NCI-H226 (cell line): ENCODE data around the gene MEGF8.
A peak's percentile ranks its signal among the peaks of the same experiment; 100 is the strongest.

Experiments used
- DNase-seq: peaks from one replicate; pipeline ENCODE4 v3.0.0-alpha.2; 2015

The MEGF8 gene

GRCh38 chr19:42360787-42361544, 35.5 kb downstream of the MEGF8 start:
- no peak for DNase-seq

DNA sequence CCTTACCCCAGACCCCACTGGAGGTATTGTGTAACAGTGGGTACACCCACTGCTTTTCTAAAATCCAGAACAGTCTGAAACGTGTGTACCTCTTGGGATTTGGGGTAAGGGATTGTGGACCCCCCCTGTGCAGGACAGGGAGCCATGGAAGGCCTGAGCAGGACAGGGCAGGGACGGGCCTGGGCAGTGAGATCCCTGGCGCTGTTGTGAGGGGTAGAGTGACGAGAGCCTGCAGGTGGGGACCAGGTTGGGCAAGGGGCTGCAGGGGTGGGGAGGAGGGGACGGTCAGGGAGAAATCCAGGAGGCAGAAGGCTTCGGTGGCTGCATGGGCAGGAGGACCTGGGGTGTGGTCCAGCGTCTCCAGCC, 36.1 kb downstream of the MEGF8 start:
- no peak for DNase-seq

DNA sequence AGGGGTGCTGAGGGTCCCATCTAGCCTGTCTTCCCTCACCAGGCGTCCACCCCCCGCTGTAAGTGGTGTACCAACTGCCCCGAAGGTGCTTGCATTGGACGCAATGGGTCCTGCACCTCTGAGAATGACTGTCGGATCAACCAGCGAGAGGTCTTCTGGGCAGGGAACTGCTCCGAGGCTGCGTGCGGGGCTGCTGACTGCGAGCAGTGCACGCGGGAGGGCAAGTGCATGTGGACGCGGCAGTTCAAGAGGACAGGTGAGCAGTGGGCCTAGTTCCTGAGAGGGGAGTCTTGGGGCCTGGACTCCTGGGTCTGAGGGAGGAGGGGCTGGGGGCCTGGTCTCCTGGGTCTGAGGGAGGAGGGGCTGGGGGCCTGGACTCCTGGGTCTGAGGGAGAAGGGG, 36.9 kb downstream of the MEGF8 start:
- DNase-seq = no peak

DNA sequence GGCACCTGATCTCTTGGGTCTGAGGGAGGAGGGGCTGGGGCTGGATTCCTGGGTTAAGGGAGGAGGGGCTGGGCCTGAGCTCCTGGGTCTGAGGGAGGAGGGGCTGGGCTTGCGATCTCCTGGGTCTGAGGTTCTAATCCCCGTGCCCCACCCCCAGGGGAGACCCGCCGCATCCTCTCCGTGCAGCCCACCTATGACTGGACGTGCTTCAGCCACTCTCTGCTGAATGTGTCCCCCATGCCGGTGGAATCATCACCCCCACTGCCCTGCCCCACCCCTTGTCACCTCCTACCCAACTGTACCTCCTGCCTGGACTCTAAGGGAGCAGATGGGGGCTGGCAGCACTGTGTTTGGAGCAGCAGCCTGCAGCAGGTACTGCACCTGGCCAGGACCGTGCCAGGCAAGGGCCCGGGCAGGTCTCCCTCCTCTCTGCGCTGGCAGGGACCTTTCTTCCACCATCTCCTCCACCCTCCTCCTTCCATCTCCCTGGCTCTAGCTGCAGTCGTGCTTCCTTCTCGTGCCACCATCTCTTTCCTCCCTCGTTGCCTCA, 37.5 kb downstream of the MEGF8 start:
- no peak for DNase-seq

- DNase-seq = no peak
Measured at GRCh38 chr19:42363614-42364346, 38.3 kb downstream of the MEGF8 start.

DNA sequence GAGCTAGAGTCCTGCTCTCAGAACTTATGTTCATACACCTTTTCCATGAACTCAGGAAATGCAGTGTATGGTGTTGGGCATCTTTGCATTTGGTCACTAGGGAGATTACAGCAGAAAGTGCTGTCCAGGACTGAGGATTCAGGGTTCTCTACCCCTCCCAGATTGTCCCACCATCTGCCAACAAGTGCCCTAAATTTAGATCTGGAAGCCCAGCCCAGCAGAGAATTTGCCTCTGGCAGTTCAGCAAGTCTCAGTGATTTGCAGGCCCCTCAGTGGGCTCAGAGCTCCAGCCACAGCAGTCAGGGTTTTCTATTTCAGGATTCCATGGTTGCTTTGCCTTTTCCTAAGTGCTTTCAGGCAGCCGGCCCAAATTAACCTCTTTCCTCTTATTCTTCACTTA, 41.2 kb downstream of the MEGF8 start:
- no peak for DNase-seq

DNA sequence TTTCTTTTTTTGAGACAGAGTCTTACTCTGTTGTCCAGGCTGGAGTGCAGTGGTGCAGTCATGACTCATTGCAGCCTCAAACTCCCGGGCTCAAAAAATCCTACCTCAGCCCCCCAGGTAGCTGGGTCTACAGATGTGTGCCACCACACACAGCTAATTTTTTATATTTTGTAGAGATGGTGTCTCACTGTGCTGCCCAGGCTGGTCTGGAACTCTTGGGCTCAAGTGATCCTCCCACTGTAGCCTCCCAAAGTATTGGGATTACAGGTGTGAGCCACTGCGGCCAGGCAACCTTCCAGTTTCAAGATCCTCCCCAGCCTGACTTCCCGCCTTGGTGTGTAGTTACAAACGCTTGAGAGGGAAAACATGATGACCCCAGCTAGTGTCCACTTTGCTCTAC, 42.5 kb downstream of the MEGF8 start:
- no peak for DNase-seq

- no peak for DNase-seq
Measured at GRCh38 chr19:42368360-42368759, 42.9 kb downstream of the MEGF8 start.

GRCh38 chr19:42368765-42369164, 43.3 kb downstream of the MEGF8 start:
- no peak for DNase-seq

DNA sequence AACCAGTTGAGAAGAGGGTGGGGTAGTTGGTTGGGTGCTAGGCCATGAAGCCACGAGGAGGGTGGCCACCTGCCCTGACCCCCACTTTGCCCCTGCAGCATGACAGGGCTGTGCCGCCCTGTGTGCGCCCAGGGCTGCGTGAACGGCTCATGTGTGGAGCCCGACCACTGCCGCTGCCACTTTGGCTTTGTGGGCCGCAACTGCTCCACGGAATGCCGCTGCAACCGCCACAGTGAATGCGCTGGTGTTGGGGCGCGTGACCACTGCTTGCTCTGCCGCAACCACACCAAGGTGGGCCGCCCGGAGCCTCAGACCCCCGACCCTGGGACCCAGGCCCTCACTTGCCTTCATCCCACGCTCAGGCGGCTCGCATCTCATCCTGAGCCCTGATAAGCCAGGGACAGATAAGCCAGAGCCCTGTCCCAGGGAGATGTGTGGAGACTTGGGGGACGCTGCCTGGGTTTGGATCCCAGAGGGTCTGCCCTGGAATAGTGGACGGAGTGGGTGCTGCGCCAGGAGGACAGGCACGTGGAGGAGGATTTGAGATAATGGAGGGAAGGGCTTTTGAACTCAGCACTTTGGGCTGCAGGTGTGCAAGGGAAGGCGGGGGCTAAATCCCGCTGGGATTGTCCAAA, 44.1 kb downstream of the MEGF8 start:
- no peak for DNase-seq

GRCh38 chr19:42370068-42370520, 44.7 kb downstream of the MEGF8 start:
- DNase-seq = no peak

- DNase-seq = no peak
Measured at GRCh38 chr19:42370626-42371175, 45.3 kb downstream of the MEGF8 start.

- DNase-seq = no peak
Measured at GRCh38 chr19:42374826-42375376, 49.5 kb downstream of the MEGF8 start.

- no peak for DNase-seq
Measured at GRCh38 chr19:42375415-42376176, 50.2 kb downstream of the MEGF8 start.

- DNase-seq = no peak
Measured at GRCh38 chr19:42376177-42376555, 50.7 kb downstream of the MEGF8 start.

DNA sequence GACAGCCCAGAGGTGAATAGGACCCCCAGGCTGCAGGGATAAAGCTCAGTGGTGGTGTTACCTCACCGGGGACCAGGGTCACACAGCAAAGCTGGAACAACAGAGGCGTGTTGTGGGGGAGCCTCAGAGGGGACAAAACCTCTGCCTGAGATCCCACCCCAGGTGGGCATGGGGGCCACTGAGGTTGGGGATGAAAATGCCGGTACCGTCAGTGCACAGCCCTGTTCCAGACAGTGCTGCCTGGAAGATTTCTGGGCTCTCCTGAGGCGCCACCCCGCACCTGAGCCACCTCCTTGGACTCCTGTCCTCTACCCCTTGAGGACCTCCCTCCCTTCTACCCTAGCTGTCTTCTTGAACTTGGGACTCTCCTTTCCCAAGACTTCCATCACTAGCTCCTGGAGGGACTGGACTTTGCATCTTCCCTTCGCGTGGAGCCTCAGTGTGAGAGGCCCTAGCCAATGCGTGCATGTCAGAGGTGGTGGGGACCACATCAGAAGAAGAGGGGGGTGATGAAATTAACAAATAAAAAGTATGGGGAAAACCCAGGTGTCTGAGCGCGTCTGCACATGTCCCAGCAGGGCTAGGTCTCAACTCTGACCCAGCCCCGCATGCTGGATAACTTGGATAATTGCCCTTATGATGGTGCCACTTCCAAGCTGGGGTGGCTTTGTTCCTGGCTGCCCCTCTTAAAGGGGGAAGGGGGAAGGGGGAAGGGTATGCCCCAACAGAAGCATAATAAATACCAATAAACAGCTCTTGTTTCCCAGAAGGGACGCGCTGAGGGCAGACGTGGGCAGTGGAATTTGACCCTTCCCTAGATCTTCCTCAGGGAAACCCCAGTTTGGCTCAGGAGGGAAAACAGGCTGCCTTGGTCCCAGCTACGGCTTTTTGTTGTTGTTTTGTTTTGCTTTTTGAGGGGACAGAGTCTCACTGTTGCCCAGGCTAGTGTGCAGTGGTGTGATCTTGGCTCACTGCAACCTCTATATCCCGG, 53.1 kb downstream of the MEGF8 start:
- no peak for DNase-seq

- DNase-seq = no peak
Measured at GRCh38 chr19:42380155-42380554, 54.7 kb downstream of the MEGF8 start.

- DNase-seq = peak; percentile 73
Measured at GRCh38 chr19:42386974-42387707, 61.7 kb downstream of the MEGF8 start.

GRCh38 chr19:42388851-42389489, 63.5 kb downstream of the MEGF8 start:
- DNase-seq = no peak

- DNase-seq = no peak
Measured at GRCh38 chr19:42389899-42390298, 64.5 kb downstream of the MEGF8 start, which contains the start of gene CNFN. Gene CNFN (minus strand): TSS chr19:42390297. CDS start chr19:42389037, 1,260 bp downstream.
